Activated CD8-positive, alpha-beta memory T cell treated with anti-CD3 and anti-CD28 coated beads, Interleukin-2, amount 50 U/mL, for 24 hours (primary cell): ENCODE data around the gene SLC17A7.

Experiments
- DNase-seq: peaks from one replicate; pipeline ENCODE4 v3.0.0-alpha.2; 2020; ENCODE audit errors: extremely low read depth

Gene SLC17A7

DNA sequence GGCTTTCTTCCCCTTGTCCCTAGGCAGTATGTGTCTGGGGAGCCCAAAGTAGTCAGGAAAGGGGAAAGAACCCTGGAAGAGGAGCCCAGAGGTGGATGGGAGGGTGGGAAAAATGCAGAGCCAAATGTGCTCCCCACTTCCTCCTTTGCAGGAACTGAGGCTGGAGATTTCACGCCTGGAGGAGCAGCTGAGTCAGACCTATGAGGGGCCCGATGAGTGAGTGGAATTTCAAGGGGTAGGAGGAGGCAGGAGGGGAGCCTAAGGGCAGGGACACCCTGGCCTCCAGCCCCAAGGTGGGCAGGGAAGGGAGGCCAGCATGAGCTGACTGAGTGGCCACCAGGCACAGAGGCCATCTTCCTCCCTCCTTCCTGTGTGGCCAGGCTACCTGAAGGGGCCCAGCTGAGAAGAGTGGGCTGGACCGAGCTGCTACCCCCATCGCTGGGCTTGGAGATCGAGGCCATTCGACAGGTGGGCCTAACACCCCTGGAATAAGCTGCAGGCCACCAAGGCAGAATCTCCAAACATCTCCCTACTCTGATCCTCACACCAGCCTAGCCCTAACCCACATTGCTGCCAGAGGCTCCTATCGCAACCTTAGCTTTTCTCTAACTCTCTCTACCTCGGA, 32.4 kb downstream of the SLC17A7 start:
- no peak for DNase-seq

DNA sequence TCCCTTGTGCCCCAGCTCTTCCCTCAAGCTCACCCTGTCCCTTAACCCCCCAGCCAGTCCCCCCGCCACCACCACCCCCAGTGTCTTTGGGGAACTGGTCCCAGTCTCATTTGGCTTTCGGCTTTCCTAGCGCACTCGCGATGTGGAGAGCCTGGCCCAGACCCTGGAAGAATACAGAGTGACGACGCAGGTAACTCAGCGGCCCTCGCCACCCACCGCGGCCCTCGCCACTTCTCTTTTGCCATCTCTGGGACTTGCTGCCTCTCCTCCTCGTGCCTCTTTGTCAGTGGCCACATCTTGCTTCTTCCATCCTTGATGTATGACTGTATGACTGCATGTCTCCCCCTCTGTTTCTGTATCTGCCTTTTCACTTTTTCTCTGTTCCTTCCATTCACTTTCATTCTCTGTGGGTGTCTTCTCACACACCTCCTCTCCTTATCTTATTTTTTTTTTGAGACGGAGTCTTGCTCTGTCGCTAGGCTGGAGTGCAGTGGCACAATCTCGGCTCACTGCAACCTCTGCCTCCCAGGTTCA, 33.8 kb downstream of the SLC17A7 start:
- DNase-seq: no peak

DNA sequence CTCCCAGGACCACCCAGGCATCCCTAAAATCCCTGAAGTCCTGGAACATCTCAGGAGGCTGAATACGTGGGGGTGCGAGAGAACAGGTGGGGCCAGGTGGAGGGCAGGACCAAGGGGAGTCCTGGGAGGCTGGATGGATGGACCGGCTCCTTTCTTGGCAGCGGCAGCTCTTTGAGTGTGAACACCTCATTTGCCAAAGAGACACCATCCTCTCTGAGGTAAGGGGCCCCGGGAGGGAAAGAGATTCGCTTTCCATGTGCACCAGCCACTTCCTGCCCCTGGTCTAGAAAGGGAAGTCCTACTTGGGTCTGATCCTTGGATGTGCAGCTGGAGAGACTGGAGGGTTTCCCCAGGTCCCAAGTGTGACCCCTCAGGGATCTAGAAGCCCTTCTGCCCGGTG, 34.2 kb downstream of the SLC17A7 start:
- DNase-seq: no peak

DNA sequence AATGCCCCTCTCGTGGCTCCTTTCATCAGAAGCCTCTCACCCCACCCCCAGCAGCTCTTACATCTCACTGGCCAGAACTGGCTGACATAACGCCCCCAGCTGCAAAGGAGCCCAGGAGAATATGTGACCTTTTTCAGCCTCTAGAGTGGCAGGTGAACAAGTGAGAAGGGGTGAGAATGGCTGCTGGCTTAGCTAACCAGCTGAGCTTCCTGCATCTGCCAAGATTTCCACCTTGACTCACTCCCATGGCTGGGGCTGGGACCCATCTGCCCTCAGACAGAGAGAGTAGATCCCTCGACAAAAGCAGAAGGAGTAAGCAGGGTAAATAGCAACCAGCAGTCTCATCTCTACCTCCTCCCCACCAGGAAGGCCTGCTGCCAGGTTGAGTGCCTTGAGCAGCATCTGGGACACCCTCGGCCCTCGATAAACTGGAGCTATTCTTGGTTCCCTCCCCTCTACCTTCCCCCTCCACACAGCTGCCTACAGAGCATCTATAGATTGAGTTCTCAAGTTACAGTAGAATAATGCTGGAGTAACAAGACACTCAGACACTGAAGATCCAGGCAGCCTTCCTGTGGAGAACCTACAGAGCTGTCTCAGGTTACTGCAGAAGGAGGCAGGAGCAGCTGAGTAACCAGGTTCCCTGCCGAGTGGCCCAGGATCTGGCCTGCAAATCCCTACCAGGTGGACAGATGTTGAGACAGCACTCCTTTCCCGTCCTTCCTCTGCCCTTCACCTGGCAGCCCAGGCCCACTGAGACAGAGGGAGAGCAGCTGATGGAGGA, 37.7 kb downstream of the SLC17A7 start:
- DNase-seq: no peak

DNA sequence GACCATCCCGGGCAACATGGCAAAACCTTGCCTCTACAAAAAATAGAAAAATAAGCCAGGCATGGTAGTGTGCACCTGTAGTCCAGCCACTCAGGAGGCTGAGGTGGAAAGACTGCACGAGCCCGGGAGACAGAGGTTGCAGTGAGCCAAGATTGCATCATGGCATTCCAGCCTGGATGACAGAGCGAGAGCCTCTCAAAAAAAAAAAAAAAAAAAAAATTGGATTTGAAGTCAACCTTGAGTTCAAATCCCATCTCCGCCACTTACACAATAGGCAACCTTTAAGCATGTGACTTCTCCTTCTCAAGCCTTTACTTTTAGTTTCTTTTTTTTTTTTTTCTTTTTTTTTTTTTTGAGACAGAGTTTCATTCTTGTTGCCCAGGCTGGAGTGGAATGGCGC, 41.3 kb downstream of the SLC17A7 start:
- no peak for DNase-seq

DNA sequence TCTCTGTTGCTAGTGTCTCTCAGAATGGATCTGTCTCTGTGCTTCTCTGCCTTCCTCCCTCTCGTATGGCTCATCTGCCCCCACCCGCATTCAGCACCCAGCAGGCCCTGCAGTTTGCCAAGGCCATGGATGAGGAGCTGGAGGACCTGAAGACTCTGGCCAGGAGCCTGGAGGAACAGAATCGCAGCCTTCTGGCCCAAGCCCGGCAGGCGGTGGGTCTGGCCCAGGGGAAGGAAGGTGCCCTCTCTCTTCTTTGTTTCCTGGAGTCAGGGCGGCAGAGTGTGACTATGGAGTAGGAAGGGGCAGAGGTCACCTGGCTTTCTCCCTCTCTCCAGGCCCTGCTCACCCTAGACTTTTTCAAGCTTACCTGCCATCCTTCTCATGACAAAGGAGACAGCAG, 42.4 kb downstream of the SLC17A7 start:
- DNase-seq: no peak

DNA sequence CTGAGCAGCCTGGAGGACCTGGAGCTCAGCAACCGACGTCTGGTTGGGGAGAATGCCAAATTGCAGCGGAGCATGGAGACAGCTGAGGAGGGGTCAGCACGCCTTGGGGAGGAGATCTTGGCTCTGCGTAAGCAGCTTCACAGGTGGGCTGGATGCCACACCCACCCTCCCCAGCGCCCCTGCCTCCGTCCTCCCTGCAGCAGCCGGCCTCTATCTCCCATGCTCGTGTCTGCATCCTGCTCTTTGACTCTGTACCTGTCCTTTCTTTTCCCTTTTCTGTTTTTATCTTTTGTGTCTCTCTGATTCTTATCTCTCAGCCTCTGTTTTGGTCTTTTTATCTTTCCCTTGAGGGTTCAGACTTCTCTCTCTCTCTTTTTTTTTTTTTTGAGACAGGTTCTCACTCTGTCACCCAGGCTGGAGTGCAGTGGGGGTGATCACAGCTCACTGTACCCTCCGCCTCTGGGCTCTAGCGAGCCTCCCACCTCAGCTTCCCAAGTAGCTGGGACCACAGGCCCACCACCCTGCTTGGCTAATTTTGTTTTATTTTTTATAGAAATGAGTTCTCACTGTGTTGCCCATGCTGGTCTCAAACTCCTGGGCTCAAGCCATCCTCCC, 43.2 kb downstream of the SLC17A7 start:
- DNase-seq: no peak

DNA sequence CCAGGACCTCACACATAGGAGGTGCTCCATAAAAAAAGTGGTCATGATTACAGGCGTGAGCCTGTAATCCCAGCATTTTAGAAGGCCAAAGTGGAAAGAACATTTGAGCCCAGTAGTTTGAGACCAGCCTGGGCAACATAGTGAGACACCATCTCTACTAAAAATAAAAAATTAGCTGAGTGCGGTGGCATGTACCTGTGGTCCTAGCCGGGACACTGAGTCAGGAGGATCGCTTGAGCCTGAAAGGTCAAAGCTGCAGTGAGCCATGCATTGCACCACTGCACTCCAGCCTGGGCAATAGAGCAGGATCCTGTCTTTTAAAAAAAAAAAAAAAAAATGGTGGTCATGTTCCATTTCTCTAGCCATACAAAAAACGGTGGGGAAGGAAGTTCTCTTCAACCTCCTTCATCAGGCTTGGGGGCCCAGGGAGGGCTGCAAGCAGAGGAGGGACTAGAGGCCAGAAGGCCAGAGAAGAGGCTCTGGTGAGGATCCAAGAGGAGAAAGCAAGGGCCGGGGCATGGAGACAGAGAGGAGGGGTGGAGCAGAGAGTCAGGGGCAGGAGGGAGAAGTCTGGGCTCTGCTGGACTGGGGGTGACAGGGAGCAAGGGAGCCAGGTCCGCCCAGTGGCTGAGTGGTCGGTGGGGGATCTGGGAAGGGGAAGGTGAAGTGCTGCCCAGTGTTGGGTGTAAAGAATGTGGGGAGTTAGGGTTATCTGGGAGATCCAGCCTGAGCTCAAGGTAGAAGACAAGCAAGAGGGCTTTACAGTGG, 44.4 kb downstream of the SLC17A7 start:
- no peak for DNase-seq

DNA sequence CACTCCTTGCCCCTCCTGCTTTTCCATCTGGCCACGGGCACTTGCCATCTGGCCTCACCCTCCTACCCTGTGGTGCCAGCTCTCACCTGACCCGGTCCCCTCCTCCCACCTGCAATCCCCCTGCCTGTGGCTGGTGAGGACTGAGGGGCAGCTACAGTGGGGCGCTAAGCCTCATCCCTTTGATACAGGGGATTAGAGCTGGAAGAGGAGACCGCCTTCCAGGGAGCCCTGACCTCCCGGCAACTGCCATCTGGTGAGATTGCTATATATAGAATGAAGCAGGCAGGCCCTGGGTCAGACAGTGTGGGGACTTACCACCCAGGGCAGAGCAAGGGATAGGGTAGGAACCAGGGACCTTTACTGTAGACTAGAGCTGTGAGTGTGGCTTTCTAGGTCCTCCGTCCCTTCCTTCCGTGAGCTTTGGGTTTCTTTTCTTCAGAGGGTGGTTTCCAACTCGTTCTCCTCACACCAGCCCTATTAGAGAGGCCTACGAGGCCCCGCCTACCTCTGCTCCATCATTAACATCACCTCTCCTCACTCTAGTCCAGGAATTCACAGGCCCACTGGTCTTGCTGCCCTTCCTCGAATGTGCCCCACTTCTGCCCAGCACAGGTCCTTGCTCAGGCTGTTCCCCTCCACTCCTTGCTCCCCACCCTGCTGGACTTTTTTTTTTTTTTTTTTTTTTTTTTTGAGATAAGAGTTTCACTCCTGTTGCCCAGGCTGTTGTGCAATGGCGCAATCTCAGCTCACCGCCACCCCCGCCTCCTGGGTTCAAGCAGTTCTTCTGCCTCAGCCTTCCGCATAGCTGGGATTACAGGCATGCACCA, 45.5 kb downstream of the SLC17A7 start:
- DNase-seq: no peak

DNA sequence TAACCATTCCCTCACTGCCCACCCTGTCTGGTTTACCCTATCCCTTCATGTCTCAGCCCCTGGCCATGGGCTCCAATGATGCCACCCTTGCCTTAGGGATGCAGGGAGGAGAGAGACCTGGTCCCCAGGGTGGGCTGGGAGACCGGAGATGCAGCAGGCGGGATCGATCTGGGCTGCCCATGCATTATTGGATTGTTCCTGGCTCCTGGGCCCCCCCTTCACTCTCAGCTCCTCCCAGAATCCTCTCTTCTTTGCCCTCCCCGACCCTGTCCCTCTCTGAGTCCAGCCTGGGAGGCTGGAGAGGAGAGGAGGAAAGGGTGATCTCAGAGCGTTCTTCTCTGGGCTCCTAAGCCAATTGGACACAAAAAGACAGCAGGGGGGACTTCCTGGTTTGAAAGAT, 47.4 kb downstream of the SLC17A7 start:
- no peak for DNase-seq

DNA sequence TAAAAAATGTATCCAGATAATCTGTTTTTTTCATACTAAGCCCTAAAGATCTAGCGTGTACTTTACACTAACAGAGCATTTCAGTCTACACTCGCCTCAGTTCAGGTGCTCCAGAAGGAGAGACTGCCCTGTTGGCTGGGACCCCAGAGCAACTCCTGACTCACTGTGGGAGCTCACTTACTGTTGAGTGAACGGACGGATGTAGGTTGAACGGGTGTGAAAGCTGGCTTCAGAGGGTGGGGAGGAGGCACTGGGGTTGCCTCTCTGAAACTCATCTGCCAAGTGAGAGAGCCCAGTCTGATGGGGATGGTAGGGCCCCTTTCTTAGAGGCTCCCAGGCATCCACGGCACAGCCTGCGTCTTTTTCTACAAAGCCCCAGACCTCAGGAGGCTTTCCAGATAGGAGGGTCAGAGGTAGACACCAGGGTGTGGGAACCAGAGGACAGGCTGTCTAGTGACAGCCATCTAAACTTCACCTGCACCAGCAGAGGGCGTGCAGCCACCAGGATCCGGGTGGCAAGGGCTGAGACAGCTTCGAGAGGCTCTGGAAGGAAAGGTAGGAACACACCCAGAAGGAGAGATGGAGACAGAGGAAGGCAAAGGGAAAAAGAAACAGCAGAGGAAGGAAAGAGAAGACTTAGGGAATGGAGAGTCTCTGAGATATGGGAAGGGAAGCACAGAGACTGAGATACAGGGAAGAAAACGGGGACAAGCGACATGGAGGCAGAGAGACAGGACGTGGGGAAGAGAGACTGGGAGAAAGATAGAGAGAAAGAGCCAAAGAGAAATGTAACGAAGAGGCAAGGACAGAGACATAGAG, 49.5 kb downstream of the SLC17A7 start:
- peak; percentile 29 for DNase-seq

DNA sequence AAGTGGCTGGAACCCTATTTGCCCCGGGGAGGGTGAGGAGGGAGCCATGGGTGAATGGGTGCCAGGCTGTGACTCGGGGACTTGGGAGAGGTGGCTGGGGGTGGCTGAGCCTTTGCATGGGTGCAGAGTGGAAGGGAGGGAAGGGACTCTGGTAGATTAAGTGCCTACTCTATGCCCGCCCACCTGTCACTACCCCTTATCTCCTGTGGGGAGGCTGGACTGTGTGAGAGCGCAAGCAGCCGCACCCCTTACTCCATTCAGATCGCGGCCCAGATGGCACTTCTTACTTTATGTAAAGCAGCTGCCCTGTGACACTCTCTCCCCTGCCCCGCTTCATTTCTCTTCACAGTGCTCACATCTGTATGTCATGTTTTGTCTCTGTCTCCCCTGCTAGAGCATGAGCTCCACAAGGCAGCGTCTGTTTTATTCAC, 50.4 kb downstream of the SLC17A7 start:
- no peak for DNase-seq

DNA sequence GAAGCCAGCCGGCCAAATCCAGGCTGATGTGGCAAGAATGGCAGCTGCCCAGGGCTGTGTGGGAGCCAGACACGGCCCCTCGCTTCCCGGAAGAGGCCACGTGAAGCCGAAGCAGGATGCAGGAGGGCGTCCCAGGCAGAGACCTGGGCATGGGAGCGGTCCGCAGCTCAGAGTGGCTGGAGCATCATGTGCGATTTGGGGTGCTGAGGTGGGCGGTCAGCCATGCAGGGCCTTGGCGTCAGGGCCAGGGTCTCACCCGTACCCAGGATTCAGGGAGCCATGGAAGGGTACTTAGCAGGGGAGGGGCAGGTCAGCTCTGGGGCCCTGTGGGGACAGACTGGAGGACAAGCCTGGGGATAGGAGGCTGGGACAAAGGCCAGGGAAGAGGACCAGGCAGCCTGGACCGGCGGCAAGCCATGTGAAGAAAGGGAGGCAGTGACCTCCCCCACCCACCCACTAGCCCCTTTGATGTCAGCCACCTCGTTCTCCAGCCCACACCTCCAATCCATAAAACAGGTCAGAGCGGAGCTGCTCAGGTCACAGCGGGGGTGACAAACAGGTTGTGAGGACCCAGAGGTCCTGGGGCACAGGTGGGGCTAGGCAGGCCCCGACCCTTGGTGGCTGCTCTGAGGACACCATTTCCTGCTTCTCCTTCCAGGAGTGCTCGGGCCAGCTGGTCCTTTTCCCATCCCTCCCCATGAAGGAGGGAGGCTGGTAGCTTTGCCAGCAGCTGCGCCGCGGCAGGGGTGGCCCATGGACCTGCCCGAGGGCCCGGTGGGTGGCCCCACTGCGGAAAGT, 51.0 kb downstream of the SLC17A7 start:
- DNase-seq: no peak

DNA sequence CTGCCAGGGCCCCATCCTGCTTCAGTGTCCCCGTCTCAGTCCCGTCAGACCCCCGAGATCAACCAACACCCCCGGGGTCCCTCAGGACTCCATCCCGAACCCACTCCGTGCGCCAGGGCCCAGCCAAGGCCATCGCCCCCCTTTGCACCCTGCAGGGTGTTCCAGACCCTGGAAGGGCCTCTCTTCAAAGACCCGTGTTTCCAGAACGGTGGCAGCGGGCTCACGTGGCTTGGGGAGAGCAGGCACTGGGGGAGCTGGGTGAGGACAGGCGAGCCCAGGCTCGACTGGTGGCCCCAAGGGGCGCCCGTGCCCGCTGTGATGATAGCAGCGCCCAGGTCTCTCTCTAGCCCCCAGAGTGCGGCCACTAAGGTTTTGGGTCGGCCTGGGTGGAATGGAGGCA, 51.9 kb downstream of the SLC17A7 start:
- no peak for DNase-seq

DNA sequence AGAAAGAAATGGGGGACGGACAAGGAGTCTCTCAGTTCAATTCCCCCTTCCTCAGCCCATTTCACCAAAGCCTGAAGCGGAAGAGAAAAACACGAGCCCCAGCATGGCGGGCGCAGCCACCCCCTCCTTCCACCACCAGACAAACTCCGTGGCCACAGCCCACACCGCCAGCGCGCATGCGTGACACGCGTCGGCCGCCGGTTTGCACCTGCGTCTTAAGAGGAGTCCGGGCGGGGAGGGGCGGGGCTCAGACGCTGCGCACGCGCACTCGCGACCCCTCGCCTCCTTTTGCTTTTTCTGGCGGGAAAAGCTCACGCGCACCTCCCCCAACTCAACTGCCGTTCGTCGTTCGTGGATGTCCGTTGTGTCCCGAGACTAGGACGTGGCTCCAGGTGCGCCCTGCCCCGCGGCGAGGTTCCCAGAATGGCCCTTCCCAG, 53.4 kb downstream of the SLC17A7 start, which contains the start of gene KASH5:
Gene KASH5 (plus strand): TSS at position 314 of the 437 bp plus-strand sequence. CDS start 2,635 bp downstream, outside the sequence.
- peak; percentile 76 for DNase-seq

DNA sequence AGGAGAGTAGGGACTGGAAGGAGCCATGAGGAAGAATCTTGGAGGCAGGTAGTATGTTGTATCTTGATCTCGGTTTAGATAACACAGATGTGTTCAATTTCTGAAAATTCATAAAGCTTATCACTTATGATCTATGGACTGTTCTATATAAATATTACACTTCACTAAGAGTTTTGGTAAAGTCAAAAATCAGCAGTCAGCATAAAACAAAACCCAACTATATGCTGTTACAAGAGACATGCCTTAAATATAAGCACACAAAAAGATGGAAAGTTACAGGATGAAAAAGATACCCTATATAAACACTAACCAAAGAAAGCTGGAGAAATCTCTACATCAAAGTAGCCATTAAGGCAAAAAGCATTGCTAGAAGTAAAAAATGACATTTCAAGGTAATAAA, 57.7 kb downstream of the SLC17A7 start:
- DNase-seq: no peak

DNA sequence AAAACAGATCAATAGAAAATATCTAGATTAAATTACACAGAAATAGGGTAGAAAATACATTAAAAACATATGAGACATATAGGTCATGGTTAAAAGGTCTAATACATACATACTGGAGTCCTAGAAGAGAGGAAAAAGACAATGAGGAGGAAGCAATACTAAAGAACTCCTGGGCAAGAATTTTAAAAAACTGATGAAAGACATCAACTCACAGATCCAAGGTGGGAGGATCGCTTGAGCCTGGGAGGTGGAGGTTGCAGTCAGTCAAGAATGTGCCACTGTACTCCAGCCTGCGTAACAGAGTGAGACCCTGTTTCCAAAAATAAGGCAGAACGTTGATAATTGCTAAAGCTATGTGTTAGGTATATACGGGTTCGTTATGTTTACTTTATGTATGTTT, 58.7 kb downstream of the SLC17A7 start:
- no peak for DNase-seq

DNA sequence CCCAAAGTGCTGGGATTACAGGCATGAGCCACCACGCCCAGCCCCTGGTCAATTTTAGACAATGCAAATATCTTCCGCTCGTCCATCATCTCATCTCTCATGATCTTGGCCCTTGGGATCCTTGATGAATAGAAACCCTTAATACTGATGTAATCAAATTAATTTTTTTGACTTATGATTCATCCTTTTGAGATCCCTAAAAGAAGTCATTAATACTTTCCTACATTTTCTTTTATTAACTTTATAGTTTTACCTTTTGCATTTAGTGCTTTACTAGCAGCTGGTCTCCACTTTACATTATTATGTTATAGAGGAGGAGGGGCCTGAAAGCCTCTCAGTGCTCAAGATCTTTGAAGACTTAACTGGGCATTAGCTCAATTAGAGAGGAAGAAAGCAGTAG, 60.9 kb downstream of the SLC17A7 start:
- no peak for DNase-seq
